GM12878 (cell line): Measurements from ENCODE around the gene NFKBIE. TPM values are rescaled to one million over a fixed set of nuclear protein-coding genes. Genes with fewer than 3 reads are reported as not detected.

Experiments used
- ATAC-seq: fragments of 200-7000 bp; cut with Tn5 transposase; 3 replicates; pipeline ENCODE4 v1.9.1; 2020; ENCODE audit warnings: mild to moderate bottlenecking, moderate library complexity
- BruUV-seq: library from RNA; stranded (reverse); fragments of 400-500 nt; replicated peaks from 2 replicates; lab custom pipeline; 2021; lab: Mats Ljungman, UMichigan
- CTCF ChIA-PET: fragments of 300-600 bp; sonication (Branson Sonifier 250); formaldehyde crosslinking; extraction: SDS; loops from one replicate; lab custom pipeline; 2021; ENCODE audit warnings: inconsistent platforms; lab: Yijun Ruan, JAX
- POLR2A ChIA-PET: fragments of 350-600 bp; formaldehyde crosslinking; extraction: SDS; loops from one replicate; lab custom pipeline; 2021; ENCODE audit warnings: inconsistent platforms; lab: Charles Lee
- RAD21 ChIA-PET: fragments of 300-600 bp; sonication (Branson Sonifier 250); formaldehyde crosslinking; loops from one replicate; lab custom pipeline; 2023; ENCODE audit warnings: antibody characterized with exemption; ENCODE audit not compliant: unreplicated experiment; lab: Charles Lee
- SMC1A ChIA-PET: fragments of 300-600 bp; sonication (Branson Sonifier 250); formaldehyde crosslinking; loops from one replicate; lab custom pipeline; 2023; ENCODE audit not compliant: unreplicated experiment, uncharacterized antibody; lab: Charles Lee
- DNase-seq: peaks from one replicate; pipeline ENCODE4 v3.0.0-alpha.2; 2011; ENCODE audit warnings: low read depth, low spot score
- FAIRE-seq: peaks from 3 replicates; lab custom pipeline; 2011; peaks lifted over from hg19 to GRCh38; lab: Jason Lieb, UNC
- H2AFZ ChIP-seq: 2 replicates; pipeline ENCODE4 v1.6.0; 2011; ENCODE audit warnings: low read depth, low read length, control low read depth; ENCODE audit not compliant: control insufficient read depth
- H3K27ac ChIP-seq: 2 replicates; pipeline ENCODE4 v1.5.1; 2011; ENCODE audit warnings: control low read depth; ENCODE audit not compliant: control insufficient read depth, insufficient read depth
- H3K27me3 ChIP-seq, 2 experiments: replicated peaks in 1 of 2; 2 replicates each; pipeline versions ENCODE4 v1.6.0 to v1.6.1; 2011; ENCODE audit warnings: low read length in 1 of 2; ENCODE audit not compliant: control insufficient read depth in 2 of 2, insufficient read depth in 2 of 2
- H3K36me3 ChIP-seq, 2 experiments: 2 replicates each; pipeline ENCODE4 v1.5.1; 2011; ENCODE audit warnings: low read length in 1 of 2; ENCODE audit not compliant: control insufficient read depth in 2 of 2, insufficient read depth in 2 of 2
- H3K4me1 ChIP-seq: 2 replicates; pipeline ENCODE4 v1.6.1; 2011; ENCODE audit warnings: mild to moderate bottlenecking, low read length, moderate library complexity, mixed read lengths; ENCODE audit not compliant: control insufficient read depth, insufficient read depth
- H3K4me2 ChIP-seq: 2 replicates; pipeline ENCODE4 v1.6.0; 2011; ENCODE audit warnings: control low read depth; ENCODE audit not compliant: control insufficient read depth, insufficient read depth
- H3K4me3 ChIP-seq: fragments of 200-600 bp; sonication (generic); 2 replicates; pipeline ENCODE4 v1.5.1; 2016
- H3K79me2 ChIP-seq: 2 replicates; pipeline ENCODE4 v1.6.0; 2011; ENCODE audit warnings: low read length; ENCODE audit not compliant: control insufficient read depth, insufficient read depth
- H3K9ac ChIP-seq: 2 replicates; pipeline ENCODE4 v1.8.0; 2011; ENCODE audit warnings: low read length, control low read depth, mixed read lengths; ENCODE audit not compliant: control insufficient read depth, insufficient read depth
- H3K9me3 ChIP-seq: replicated peaks from 3 replicates; pipeline ENCODE4 v1.5.1; 2011; ENCODE audit warnings: mild to moderate bottlenecking, low read length; ENCODE audit not compliant: control insufficient read depth, insufficient read depth
- H4K20me1 ChIP-seq: 2 replicates; pipeline ENCODE4 v1.6.0; 2011; ENCODE audit not compliant: control insufficient read depth, insufficient read depth
- BCL11A ChIP-seq: IDR thresholded peaks from 2 replicates; pipeline ENCODE4 v1.6.1; 2011; ENCODE audit warnings: low read depth, low read length
- CHD1 ChIP-seq: IDR thresholded peaks from 2 replicates; pipeline ENCODE4 v1.6.1; 2012; ENCODE audit warnings: low read depth, low read length, improper control_type of control experiment
- GATAD2B ChIP-seq: fragments of 450-650 bp; conservative IDR thresholded peaks from 2 replicates; pipeline ENCODE4 v1.6.1; 2017; ENCODE audit warnings: low read depth, mild to moderate bottlenecking, moderate library complexity
- IKZF2 ChIP-seq, 2 experiments: fragments of 450-650 bp; IDR thresholded peaks; 2 replicates each; pipeline ENCODE4 v1.6.1; 2017; ENCODE audit warnings: mild to moderate bottlenecking in 2 of 2, moderate library complexity in 2 of 2
- JUNB ChIP-seq: IDR thresholded peaks from 2 replicates; pipeline ENCODE4 v1.6.1; 2016; ENCODE audit warnings: antibody characterized with exemption, mild to moderate bottlenecking
- NFYA ChIP-seq: IDR thresholded peaks from 2 replicates; pipeline ENCODE4 v1.6.1; 2011; ENCODE audit warnings: low read depth, mild to moderate bottlenecking, low read length, improper control_type of control experiment, borderline replicate concordance
- NR2C1 ChIP-seq: fragments of 450-650 bp; IDR thresholded peaks from 2 replicates; pipeline ENCODE4 v1.6.1; 2017; ENCODE audit warnings: antibody characterized with exemption, mild to moderate bottlenecking, moderate library complexity
- POLR2A ChIP-seq: IDR thresholded peaks from 2 replicates; pipeline ENCODE4 v1.6.1; 2011; ENCODE audit warnings: low read depth, mild to moderate bottlenecking, low read length
- RB1 ChIP-seq: fragments of 450-650 bp; formaldehyde crosslinking; IDR thresholded peaks from 2 replicates; pipeline ENCODE4 v1.6.1; 2017; ENCODE audit warnings: mild to moderate bottlenecking, borderline replicate concordance
- SKIL ChIP-seq: fragments of 450-650 bp; IDR thresholded peaks from 2 replicates; pipeline ENCODE4 v1.6.1; 2017; ENCODE audit warnings: mild to moderate bottlenecking, low read depth, inconsistent platforms; ENCODE audit not compliant: poor library complexity, severe bottlenecking
- SREBF1 ChIP-seq: IDR thresholded peaks from 2 replicates; pipeline ENCODE4 v1.6.1; 2012; ENCODE audit warnings: mild to moderate bottlenecking, low read length
- ZNF217 ChIP-seq: fragments of 450-650 bp; IDR thresholded peaks from 2 replicates; pipeline ENCODE4 v1.6.1; 2017; ENCODE audit warnings: antibody characterized with exemption, mild to moderate bottlenecking
- WGBS: methylation state at CpG from one replicate; pipeline ENCODE4 v1.1.6; 2016; ENCODE audit warnings: low lambda C conversion rate; ENCODE audit not compliant: insufficient replicate concordance, insufficient coverage; ENCODE audit errors: missing lambda C conversion rate; 5-methylcytosine and 5-hydroxymethylcytosine counted together
- in situ Hi-C: fragments of 300-500 bp; cut with MboI; formaldehyde crosslinking; loops from 9 replicates; pipeline ENCODE4 v1.14.3; 2018; ENCODE audit warnings: mixed read lengths
- intact Hi-C: fragments of 100-400 bp; cut with micrococcal nuclease; formaldehyde crosslinking; loops from one replicate; pipeline ENCODE4 v1.14.2; 2022; ENCODE audit not compliant: unreplicated experiment
- polyA plus RNA-seq, 11 experiments: library from polyadenylated mRNA; depleted of rRNA in 4 of 11; unstranded in 6 of 11; stranded (reverse) in 5 of 11; fragments of >200 nt; fragmentation: Nextera tagmentation in 4 of 11; fragmentation: Illumina TruSeq in 1 of 11; extraction: Ambion mirVana in 4 of 11; extraction: Trizol in 1 of 11; gene quantifications; 1 replicate in 1 of 11; 2 replicates in 10 of 11; pipeline versions ENCODE4 v1.2.1 to v1.2.3, GENCODE V29; 2011 to 2016; ENCODE audit warnings: inconsistent platforms in 2 of 11, missing spikeins in 2 of 11, low read depth in 1 of 11
- total RNA-seq, 4 experiments: library from RNA; depleted of rRNA in 3 of 4; stranded (reverse); fragments of >200 nt in 3 of 4; fragmentation: Illumina TruSeq in 1 of 4; extraction: Trizol in 1 of 4; gene quantifications; 2 replicates each; pipeline versions ENCODE4 v1.2.1 to v1.2.3, GENCODE V29; 2013 to 2021
- TF ChIP-seq, protein P1 (sequence below): fragments of 450-650 bp; formaldehyde crosslinking; IDR thresholded peaks from 2 replicates; pipeline ENCODE4 v1.5.0; 2022; ENCODE audit warnings: mild to moderate bottlenecking, missing genetic modification characterization
- TF ChIP-seq, protein P2 (sequence below): fragments of 450-650 bp; conservative IDR thresholded peaks from 2 replicates; pipeline ENCODE4 v1.6.1; 2017; ENCODE audit warnings: mild to moderate bottlenecking, moderate library complexity
- TF ChIP-seq, protein P3 (sequence below): IDR thresholded peaks from 2 replicates; pipeline ENCODE4 v1.6.1; 2012; ENCODE audit warnings: mild to moderate bottlenecking, low read depth, low read length

The NFKBIE gene
- total and polyA plus RNA-seq, 10 of the 15 experiments (the other 5 are each of a cell fraction or from before 2014, with no cell fraction given) = 10.4 to 106 (median 38.8) TPM

DNA sequence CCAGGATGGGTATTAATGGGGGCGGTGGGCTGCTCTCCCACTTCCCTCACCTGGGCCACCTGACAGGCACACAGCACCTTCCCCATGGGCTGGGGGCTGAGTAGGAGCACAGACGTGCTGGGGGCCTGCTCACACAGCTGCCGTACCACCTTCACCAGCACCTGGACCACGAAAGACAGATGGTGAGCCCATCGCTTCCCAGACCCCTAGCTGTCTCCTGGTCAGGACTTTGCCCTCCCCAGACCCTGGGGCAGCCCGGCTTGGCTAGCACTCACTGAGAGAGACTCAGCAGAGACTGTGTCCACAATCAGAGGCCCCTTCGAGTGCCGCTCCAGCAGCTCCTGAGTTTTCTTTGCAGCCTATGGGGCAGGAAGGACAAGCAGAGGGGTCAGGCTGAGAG, 35.8 kb upstream of the NFKBIE start:
- Histone ChIP-seq H3K9ac (no peak overlapping the region), H3K27me3 (peaks cover 9 to 10% of the 10 kb centered on the region in 2 experiments), H3K9me3 (no peaks in the 10 kb centered on the region), H2AFZ (no peak overlapping the region), H3K36me3 (peaks cover 5 to 29% of the 10 kb centered on the region in 2 experiments; a peak in 3 of 4 replicates), H3K27ac (no peak overlapping the region), H4K20me1 (no peaks in the 10 kb centered on the region), H3K4me1 (no peaks in the 10 kb centered on the region), H3K4me2 (no peak overlapping the region), H3K4me3 (no peak overlapping the region), H3K79me2 (no peaks in the 10 kb centered on the region)
- ChIA-PET POLR2A (interaction anchor here (0.6 kb wide), 1 partner anchor 63 kb away, joined by 5 read pairs; no protein-coding TSS in a partner anchor), SMC1A (interaction anchor here (1.3 kb wide), 1 partner anchor 32 kb away, joined by 4 read pairs; no protein-coding TSS in a partner anchor), RAD21 (no interaction called here), CTCF (no interaction called here)
- 93% methylated on average over 7 of the region's 8 CpGs for WGBS
- BruUV-seq = no TSS peak
- in situ Hi-C loops = no loop called here
- intact Hi-C loops = no loop called here
- DNase-seq (no peak), FAIRE-seq (no peak), ATAC-seq (no peak)
- TF ChIP-seq RB1 (no peak), GATAD2B (no peak), POLR2A (no peak), ZNF217 (no peak), SKIL (no peak), BCL11A (no peak), SREBF1 (no peak), IKZF2 (IDR thresholded peaks at IDR 0.05) (no peak), CHD1 (no peak), NR2C1 (no peak), JUNB (no peak), NFYA (no peak)
- TF ChIP-seq, protein P1, sequence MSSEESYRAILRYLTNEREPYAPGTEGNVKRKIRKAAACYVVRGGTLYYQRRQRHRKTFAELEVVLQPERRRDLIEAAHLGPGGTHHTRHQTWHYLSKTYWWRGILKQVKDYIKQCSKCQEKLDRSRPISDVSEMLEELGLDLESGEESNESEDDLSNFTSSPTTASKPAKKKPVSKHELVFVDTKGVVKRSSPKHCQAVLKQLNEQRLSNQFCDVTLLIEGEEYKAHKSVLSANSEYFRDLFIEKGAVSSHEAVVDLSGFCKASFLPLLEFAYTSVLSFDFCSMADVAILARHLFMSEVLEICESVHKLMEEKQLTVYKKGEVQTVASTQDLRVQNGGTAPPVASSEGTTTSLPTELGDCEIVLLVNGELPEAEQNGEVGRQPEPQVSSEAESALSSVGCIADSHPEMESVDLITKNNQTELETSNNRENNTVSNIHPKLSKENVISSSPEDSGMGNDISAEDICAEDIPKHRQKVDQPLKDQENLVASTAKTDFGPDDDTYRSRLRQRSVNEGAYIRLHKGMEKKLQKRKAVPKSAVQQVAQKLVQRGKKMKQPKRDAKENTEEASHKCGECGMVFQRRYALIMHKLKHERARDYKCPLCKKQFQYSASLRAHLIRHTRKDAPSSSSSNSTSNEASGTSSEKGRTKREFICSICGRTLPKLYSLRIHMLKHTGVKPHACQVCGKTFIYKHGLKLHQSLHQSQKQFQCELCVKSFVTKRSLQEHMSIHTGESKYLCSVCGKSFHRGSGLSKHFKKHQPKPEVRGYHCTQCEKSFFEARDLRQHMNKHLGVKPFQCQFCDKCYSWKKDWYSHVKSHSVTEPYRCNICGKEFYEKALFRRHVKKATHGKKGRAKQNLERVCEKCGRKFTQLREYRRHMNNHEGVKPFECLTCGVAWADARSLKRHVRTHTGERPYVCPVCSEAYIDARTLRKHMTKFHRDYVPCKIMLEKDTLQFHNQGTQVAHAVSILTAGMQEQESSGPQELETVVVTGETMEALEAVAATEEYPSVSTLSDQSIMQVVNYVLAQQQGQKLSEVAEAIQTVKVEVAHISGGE (CRISPR knock-in tag) = no peak
- TF ChIP-seq, protein P2, sequence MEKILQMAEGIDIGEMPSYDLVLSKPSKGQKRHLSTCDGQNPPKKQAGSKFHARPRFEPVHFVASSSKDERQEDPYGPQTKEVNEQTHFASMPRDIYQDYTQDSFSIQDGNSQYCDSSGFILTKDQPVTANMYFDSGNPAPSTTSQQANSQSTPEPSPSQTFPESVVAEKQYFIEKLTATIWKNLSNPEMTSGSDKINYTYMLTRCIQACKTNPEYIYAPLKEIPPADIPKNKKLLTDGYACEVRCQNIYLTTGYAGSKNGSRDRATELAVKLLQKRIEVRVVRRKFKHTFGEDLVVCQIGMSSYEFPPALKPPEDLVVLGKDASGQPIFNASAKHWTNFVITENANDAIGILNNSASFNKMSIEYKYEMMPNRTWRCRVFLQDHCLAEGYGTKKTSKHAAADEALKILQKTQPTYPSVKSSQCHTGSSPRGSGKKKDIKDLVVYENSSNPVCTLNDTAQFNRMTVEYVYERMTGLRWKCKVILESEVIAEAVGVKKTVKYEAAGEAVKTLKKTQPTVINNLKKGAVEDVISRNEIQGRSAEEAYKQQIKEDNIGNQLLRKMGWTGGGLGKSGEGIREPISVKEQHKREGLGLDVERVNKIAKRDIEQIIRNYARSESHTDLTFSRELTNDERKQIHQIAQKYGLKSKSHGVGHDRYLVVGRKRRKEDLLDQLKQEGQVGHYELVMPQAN = no peak
- TF ChIP-seq, protein P3, sequence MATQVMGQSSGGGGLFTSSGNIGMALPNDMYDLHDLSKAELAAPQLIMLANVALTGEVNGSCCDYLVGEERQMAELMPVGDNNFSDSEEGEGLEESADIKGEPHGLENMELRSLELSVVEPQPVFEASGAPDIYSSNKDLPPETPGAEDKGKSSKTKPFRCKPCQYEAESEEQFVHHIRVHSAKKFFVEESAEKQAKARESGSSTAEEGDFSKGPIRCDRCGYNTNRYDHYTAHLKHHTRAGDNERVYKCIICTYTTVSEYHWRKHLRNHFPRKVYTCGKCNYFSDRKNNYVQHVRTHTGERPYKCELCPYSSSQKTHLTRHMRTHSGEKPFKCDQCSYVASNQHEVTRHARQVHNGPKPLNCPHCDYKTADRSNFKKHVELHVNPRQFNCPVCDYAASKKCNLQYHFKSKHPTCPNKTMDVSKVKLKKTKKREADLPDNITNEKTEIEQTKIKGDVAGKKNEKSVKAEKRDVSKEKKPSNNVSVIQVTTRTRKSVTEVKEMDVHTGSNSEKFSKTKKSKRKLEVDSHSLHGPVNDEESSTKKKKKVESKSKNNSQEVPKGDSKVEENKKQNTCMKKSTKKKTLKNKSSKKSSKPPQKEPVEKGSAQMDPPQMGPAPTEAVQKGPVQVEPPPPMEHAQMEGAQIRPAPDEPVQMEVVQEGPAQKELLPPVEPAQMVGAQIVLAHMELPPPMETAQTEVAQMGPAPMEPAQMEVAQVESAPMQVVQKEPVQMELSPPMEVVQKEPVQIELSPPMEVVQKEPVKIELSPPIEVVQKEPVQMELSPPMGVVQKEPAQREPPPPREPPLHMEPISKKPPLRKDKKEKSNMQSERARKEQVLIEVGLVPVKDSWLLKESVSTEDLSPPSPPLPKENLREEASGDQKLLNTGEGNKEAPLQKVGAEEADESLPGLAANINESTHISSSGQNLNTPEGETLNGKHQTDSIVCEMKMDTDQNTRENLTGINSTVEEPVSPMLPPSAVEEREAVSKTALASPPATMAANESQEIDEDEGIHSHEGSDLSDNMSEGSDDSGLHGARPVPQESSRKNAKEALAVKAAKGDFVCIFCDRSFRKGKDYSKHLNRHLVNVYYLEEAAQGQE = no peak
